Measurements from ENCODE around the gene CHCHD10.
A peak's percentile ranks its signal among the peaks of the same experiment; 100 is the strongest.

CHCHD10 gene

DNA sequence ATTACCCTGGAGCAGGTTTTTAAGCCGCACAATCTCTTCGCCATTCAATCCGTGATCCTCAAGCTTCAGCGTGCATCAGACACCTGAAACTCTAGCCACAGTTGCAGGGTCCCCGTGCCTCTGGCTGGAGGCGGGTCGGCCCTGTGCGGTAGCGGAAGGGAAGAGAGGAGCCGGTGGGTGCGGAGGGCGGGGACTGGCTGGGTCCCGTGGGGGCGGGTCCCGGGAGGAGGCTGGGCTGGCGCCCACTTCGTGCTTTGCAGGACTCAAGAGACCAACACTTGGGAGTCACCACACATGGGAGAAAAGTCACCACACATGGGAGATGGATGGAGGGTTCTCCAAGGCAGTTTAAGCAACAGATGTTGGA lies 4.2 kb downstream of the CHCHD10 start:
- peak overlapping the region; percentile 68 for H3K4me3 Mint-ChIP-seq
- peak; percentile 68 for DNase-seq

DNA sequence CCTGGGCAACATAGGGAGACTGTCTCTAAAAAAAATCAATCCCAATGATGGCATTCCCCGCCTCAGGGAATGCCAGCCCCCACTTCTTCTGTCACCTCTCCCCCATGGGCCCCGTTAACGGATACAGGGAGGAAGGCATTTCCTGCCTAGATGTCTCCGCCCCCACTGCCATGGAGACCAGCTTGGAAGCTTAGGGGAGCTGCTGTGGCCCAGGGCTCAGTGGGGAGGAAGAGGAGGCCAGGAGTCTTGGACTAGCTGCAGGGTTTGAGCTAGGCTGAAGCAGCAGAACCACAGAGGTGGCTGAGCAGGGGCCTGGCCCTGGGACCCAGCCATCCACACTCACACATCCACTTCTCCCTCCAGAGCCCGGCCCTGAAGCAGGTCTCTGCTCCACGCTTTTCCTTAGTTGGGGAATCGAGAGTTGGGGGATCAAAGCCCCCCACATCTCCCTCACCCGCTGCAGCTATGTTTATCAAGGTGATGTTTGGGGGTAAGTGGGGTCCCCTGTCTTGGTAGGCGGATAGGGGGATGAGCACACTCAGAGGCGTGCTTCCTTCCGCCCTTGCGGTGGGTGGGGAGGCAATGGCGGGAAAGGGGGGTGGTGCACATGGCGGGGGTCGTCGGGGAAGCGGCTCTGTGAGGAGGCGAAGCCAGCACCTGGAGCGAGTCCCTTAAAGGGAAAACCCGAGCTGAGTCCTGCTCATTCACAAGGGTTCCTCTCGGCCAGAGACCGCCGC lies 4.8 kb downstream of the CHCHD10 start, which contains the start of gene C22orf15:
Gene C22orf15 (plus strand): TSS at position 149 of the 737 bp plus-strand sequence. CDS start 317 bp downstream, at position 466.
- no peaks in the 10 kb centered on the region for H3K36me3 Mint-ChIP-seq (ENCODE audit: low read depth)
- peaks cover 46% of the 10 kb centered on the region for H3K4me1 Mint-ChIP-seq
- no peaks in the 10 kb centered on the region for H3K9me3 Mint-ChIP-seq
- TF ChIP-seq, protein P1, sequence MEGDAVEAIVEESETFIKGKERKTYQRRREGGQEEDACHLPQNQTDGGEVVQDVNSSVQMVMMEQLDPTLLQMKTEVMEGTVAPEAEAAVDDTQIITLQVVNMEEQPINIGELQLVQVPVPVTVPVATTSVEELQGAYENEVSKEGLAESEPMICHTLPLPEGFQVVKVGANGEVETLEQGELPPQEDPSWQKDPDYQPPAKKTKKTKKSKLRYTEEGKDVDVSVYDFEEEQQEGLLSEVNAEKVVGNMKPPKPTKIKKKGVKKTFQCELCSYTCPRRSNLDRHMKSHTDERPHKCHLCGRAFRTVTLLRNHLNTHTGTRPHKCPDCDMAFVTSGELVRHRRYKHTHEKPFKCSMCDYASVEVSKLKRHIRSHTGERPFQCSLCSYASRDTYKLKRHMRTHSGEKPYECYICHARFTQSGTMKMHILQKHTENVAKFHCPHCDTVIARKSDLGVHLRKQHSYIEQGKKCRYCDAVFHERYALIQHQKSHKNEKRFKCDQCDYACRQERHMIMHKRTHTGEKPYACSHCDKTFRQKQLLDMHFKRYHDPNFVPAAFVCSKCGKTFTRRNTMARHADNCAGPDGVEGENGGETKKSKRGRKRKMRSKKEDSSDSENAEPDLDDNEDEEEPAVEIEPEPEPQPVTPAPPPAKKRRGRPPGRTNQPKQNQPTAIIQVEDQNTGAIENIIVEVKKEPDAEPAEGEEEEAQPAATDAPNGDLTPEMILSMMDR (IDR thresholded peaks at IDR 0.05): no peak
- peak within 1 kb of the TSS; percentile 39 for H3K27ac Mint-ChIP-seq
- H3K4me3 Mint-ChIP-seq: peak within 1 kb of the TSS; percentile 68
- peak; percentile 54 for DNase-seq
- H3K27me3 Mint-ChIP-seq (ENCODE audit: low read depth, poor library complexity): peaks cover 4% of the 10 kb centered on the region

More for the DNA sequence above, 4.2 kb downstream of the CHCHD10 start:
- no peak overlapping the region for H3K27ac Mint-ChIP-seq
- TF ChIP-seq, protein P1 (IDR thresholded peaks at IDR 0.05): no peak
- H3K4me1 Mint-ChIP-seq: peaks cover 46% of the 10 kb centered on the region
- no peaks in the 10 kb centered on the region for H3K9me3 Mint-ChIP-seq
- H3K27me3 Mint-ChIP-seq (ENCODE audit: low read depth, poor library complexity): peaks cover 3% of the 10 kb centered on the region
- H3K36me3 Mint-ChIP-seq (ENCODE audit: low read depth): no peaks in the 10 kb centered on the region

DNA sequence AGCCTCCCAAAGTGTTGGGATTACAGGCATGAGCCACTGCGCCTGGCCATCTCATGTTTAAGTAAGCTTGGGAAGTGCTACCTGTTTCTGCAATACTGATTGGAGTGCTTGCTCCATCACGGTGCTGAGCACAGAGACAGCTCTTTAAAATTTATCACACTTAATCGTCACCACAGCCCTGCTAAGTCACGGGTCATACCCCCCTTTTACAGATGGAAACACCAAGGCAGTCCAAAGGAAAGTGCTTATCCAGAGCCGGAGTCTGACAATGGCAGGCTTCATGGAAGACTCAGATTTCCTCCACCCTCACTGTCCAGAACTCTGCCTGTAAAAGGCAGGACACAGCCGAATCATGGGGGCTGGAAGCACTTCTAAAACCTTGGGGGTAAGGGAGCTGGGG lies 7.7 kb downstream of the CHCHD10 start:
- Mint-ChIP-seq H3K9me3 (no peaks in the 10 kb centered on the region), H3K4me1 (peaks cover 41% of the 10 kb centered on the region), H3K4me3 (no peak overlapping the region), H3K27ac (no peak overlapping the region), H3K36me3 (ENCODE audit: low read depth) (no peaks in the 10 kb centered on the region), H3K27me3 (ENCODE audit: low read depth, poor library complexity) (peaks cover 7% of the 10 kb centered on the region)
- DNase-seq: no peak
- TF ChIP-seq, protein P1 (IDR thresholded peaks at IDR 0.05): no peak

DNA sequence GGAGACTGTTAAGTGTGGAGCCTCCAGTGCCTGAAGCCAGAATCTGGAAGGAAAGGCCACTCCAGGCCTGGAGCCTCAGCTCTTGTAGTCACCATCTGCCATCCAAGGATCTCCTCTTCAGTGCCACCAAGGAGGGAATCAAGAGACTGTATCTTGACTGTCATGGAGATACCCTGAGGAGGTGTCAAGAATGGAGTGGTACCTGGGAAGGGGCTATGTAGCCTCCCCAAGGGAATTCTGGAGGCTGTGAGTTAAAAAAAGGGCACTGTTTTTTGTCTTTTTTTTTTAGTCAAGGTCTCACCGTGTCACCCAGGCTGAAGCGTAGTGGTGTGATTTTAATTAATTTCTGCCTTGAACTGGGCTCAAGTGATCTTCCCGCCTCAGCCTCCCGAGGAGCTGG lies 8.2 kb downstream of the CHCHD10 start:
- TF ChIP-seq, protein P1 (IDR thresholded peaks at IDR 0.05): no peak
- Mint-ChIP-seq H3K4me3 (no peak overlapping the region), H3K27me3 (ENCODE audit: low read depth, poor library complexity) (peaks cover 7% of the 10 kb centered on the region), H3K36me3 (ENCODE audit: low read depth) (no peaks in the 10 kb centered on the region), H3K9me3 (no peaks in the 10 kb centered on the region), H3K4me1 (peaks cover 41% of the 10 kb centered on the region), H3K27ac (no peak overlapping the region)
- no peak for DNase-seq

DNA sequence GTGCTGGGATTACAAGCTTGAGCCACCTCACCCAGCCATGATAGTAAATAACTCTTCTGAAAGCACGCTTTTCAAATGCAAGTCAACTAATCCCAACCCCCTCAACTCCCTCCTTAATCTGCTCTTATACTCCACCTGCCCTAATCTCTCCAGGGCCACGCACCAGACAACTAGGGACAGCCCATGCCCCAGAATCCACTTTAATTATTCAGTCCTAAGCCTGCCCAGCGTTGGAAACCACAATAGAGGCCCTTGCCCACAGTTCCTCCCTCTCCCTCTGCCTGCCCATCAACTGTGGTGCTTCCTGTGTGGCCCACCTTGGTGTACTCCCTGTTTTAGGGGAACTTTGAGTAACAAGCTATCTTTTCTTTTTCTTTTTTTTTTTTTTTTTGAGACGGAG lies 10.9 kb downstream of the CHCHD10 start:
- Mint-ChIP-seq H3K27me3 (ENCODE audit: low read depth, poor library complexity) (peaks cover 13% of the 10 kb centered on the region), H3K36me3 (ENCODE audit: low read depth) (no peaks in the 10 kb centered on the region), H3K9me3 (no peaks in the 10 kb centered on the region), H3K27ac (no peak overlapping the region), H3K4me1 (peaks cover 29% of the 10 kb centered on the region), H3K4me3 (no peak overlapping the region)
- TF ChIP-seq, protein P1 (IDR thresholded peaks at IDR 0.05): no peak
- DNase-seq: no peak

DNA sequence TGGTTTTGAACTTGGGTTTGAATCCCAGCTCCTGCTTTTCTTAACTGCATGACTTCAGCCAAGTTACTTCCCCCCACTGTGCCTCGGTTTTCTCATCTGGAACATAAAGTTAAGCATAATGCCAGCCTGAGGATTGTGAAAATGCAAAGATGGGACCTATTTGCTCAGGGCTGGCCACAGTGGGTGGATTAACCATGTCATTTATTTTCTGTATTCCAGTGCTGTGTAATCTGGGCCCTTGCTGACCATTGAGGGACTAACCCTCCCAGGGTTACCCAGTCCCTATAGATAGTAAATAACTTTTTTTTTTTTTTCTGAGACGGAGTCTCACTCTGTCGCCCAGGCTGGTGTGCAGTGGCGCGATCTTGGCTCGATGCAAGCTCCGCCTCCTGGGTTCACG lies 12.1 kb downstream of the CHCHD10 start:
- Mint-ChIP-seq H3K9me3 (no peaks in the 10 kb centered on the region), H3K27ac (no peak overlapping the region), H3K36me3 (ENCODE audit: low read depth) (no peaks in the 10 kb centered on the region), H3K4me1 (peaks cover 34% of the 10 kb centered on the region), H3K4me3 (no peak overlapping the region), H3K27me3 (ENCODE audit: low read depth, poor library complexity) (peaks cover 13% of the 10 kb centered on the region)
- DNase-seq: no peak
- TF ChIP-seq, protein P1 (IDR thresholded peaks at IDR 0.05): no peak

Data from nephron progenitor cell (in vitro differentiated cells).